T-helper 1 cell treated with Interleukin-12 subunit alpha and Interleukin-12 subunit beta and Interleukin-4 antibody, amounts not matched to agents 30 ng/mL and 1 ng/mL, for 36 hours (primary cell): ENCODE measurements around the gene C15orf61. TPM values are rescaled to one million over a fixed set of nuclear protein-coding genes. Genes with fewer than 3 reads are reported as not detected.

Experiments used
- intact Hi-C: fragments of 100-400 bp; cut with micrococcal nuclease; formaldehyde crosslinking; loops from one replicate; pipeline ENCODE4 v1.15.1; 2024
- total RNA-seq: library from RNA; stranded (reverse); gene quantifications from 2 replicates; pipeline ENCODE4 v1.2.3, GENCODE V29; 2022

The C15orf61 gene
- 4.1 and 4.6 TPM in 2 replicates for total RNA-seq

DNA sequence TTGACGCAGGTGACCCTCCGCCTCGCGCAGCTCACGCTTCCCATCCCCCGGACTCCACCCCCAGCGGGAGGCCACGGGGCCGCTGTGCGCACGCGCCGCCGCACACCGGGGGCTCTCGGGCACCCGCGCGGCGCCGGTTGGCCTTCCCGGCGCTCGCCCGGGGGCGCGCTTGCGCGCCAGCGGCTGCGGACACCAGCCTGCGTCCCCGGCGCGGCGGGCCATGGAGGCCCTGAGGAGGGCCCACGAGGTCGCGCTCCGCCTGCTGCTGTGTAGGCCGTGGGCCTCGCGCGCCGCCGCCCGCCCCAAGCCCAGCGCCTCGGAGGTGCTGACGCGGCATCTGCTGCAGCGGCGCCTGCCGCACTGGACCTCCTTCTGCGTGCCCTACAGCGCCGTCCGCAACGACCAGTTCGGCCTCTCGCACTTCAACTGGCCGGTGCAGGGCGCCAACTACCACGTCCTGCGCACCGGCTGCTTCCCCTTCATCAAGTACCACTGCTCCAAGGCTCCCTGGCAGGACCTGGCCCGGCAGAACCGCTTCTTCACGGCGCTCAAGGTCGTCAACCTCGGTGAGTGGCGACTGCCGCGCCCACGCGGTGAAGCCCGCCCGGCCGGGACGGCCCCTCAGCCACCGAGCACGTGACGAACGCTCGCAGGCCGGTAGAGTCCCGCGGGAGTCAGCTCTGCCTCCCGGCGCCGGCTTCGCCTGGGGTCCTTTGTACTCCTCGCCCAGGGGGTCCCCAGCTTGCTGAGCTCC, at the start of gene C15orf61:
Gene C15orf61, plus strand, starts transcription at position 103 of the 754 bp plus-strand sequence. Its CDS starts 118 bp downstream, at position 221.
- intact Hi-C loops: loop anchor here (1.0 to 5.0 kb wide), 7 partner anchors 21 to 819 kb away; partner anchors contain the start of genes MAP2K5, PIAS1, RNU6-1 and SMAD6

DNA sequence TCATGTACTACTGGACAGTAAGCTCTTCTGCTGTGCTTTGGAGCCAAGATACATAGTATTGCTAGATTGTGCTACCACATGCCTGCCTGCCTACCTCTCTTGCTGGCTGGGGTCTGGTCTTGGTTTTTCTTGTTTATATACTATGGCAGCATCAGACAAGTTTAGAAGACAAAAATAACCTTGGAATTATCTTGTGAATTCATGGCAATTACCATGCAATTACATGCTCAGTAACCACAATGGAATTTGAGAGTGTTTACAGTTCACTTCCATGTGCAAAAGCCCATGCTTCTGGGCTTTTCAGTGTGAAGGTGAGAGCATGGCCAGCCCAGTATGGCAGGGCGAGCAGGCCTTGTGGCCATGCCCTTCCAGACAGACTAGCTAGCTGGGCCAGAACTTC, 48.0 kb upstream of the C15orf61 start:
- intact Hi-C loops: no loop called here

DNA sequence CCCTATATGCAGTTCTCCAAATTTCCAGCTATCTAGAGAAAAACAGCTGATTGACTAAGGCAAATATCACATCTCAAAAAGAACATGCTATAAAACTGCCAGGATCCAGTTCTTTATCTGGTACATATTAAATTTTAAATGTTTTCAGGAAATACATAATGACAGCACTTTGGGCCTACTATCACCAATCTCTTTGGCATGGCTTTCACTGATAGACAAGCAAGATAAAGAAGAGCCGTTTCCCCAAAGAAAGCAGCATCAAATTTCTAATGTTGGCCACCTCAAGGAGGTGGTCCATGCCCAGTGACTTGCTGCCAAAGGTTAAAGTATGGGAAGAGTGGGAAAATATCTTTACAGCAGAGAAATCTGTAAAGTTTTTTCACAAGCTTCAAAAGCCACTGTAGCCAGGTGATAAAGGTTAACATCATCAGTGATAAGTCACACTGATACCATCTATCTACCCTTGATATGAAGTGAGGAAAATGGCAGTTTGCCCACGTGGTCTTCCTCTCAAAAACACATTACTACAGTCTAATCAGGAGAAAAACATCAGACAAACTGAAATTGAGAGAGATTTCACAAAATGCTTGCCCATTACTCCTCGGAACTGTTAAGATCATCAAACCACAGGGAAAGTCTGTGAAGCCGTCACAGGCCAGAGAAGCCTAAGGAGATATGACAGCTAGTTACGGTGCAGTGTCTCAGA, 46.4 kb upstream of the C15orf61 start:
- intact Hi-C loops: no loop called here

DNA sequence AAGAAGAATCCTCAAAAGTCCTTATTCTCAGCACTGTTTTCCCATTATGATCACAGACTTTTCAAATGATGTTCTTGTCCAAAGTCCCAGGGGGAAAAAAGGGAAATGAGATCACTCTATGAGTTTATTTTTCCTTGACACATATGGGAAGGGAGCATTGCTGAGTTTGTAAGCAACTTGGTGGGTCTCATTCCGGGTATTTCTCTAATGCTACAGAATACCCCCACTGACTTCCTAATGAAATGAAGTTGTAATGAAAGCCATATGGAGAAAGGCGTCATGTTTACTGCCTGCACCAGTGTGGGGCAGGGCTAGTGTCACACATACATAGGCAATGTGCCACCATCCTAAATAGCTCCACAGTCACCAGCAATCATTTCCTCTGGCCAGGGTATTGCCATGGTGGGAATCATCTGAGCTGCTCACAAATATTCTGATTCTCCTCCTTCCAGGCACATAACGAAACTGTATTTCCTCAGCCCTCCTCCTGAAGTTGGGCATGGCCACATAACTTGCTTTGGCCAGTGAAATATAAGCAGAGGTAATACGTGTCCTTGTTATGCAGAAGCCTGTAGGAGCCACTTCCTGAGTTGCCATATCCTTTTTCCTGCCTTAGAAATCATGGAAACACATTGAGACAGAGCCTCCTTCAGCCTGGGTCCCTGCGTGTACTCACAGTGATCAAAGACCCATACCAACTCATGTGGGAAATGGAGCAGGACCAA, 41.0 kb upstream of the C15orf61 start:
- intact Hi-C loops: no loop called here

DNA sequence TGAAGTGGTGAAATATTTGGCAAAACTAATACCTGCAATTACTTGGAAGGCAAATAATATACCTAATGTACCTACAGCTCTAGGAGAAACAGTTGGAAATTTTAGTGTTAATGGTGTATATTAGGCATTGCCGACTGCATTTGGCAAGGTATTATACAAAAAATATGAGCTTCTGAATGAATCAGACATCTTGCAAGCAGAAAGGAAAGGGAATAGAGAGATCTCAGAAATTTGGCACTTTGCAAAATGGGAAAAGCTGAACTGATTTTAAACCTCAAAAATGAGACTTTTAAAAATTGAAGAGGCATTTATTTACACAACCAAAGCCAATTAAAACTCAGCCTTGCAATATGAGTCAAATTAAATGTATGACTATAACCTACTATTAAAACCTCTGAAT, 40.2 kb upstream of the C15orf61 start:
- intact Hi-C loops: no loop called here

DNA sequence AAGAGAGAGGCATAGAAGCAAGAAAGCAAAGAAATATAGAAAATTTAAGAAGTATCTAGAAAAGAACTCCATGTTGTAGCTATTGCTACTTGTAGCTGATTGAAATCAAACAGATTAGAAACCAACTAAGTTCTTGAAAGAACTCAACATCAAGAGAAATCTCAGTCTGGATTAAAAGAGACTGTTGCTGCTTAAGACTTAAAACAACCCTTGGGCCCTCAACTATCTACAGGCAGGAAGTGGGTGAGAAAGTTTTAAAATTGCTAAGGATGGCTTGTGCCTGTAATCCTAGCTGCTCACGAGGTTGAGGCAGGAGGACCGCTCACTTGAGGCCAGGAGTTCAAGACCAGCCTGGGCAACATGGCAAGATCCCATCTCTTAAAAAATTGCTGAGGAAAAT, 39.3 kb upstream of the C15orf61 start:
- intact Hi-C loops: no loop called here

DNA sequence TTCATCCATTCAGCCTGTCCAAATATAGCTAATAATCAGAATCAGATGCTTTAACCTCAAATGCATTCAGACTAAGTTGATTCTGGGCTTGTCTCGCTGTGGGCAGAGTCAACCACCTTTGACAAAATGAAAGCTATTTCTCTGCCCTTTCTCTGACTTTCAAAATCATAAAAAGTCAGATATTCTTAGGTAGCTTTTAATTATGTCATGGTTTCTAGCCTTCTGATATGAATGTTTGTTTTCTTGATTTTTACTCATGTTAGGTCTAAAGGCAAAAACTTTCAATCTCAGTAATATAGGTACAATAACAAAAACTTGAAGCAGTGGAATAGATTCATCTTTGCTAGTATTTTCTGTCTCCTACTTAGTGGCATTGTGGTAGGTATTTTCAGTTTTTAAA, 25.3 kb upstream of the C15orf61 start:
- intact Hi-C loops: no loop called here

DNA sequence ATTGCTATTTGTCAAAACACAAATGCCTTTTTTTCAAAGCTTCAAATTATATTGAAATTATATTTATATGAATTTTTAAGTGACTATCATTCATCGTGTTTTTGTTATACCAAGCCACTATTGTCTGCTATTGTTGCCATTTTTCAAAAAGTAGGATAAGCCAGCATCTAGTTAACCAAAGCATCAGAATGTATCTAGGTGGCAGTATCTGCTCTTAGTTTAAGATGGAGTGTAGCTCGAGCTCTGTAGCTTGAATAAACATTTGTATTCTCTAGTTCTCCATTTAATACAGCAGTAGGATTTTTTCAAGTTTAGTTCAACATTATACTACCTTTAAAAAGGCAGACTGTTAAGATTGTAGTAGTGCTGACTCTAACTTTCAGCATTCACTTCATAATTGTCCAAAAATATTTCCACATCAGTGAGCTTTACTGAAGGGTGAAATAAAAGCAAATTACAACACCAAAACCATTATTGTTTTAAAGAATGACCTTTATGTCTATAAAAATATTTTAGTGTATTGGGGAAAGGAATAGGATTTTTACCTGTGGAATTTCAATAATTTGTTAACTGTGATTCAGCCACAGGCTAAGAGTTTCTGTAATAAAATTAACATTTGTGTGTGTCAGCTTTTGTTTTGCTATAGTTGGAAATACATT, 19.6 kb upstream of the C15orf61 start:
- intact Hi-C loops: loop anchor here (1.0 kb wide), 1 partner anchor 335 kb away; no protein-coding TSS in a partner anchor

DNA sequence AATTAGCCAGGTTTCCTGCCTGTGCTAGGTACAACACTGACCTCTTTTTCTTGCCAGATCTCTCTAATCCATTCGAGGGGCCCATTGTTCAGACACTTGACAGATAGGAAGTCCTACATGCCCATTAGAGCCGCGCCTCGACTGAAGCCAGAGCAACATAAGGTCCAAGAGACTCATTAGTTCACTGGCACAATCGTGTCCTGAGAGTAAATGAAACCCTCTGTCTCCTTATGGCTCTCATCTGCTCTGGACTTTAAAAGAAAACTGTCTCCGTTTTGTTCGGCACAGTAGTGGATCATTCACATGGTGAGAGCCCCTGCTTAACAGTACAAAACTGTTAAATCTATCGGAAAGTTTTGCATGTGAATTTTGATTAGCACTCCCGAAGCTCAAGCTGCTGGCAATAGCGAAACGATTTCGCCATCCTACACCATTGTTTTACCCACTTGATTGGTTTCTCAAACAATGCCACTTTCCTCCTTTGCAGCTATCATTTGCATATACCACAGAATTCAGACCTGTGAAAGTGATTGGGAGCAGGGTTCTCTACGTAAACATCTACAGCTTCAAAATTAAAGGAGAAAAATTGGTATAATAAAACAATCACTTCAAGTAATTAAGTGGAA, 19.0 kb upstream of the C15orf61 start:
- intact Hi-C loops: loop anchor here (1.0 kb wide), 1 partner anchor 334 kb away; no protein-coding TSS in a partner anchor

DNA sequence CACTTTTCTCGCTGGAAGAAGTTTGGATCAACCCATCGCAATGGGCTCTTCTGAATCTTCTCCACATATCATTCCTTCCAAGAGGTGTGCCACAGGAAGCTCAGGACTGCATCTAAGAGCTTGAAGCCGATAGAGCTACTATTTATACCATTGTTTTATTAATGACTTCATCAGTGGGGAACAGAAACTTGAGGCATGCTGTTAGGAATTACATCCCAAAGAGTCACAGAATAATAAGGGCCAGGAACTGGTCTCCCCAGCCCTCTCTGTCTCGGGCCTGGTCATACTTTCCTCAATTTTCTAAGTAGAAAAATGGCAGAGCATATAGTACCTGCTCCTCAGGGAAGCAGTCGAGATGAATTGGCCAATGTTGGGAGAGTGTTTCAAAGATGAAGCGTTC, 16.9 kb upstream of the C15orf61 start:
- intact Hi-C loops: no loop called here

DNA sequence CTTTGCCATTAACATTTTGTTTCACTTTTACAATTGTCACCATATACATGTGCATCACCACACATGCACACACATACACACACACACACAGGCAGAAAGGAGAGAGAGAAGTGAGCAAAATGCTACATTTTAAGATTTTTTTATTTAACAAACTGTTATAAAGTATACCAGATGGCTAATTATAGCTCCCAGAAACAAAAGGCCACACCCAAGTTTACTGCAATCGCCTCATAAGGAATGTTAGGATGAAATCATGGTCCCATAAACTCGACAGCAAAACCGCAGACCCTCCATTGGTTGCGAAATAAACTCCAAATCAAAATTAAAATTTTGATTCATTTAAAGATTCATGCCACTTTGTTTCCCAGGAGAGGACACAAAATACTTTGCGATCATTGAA, 16.1 kb upstream of the C15orf61 start:
- intact Hi-C loops: no loop called here

DNA sequence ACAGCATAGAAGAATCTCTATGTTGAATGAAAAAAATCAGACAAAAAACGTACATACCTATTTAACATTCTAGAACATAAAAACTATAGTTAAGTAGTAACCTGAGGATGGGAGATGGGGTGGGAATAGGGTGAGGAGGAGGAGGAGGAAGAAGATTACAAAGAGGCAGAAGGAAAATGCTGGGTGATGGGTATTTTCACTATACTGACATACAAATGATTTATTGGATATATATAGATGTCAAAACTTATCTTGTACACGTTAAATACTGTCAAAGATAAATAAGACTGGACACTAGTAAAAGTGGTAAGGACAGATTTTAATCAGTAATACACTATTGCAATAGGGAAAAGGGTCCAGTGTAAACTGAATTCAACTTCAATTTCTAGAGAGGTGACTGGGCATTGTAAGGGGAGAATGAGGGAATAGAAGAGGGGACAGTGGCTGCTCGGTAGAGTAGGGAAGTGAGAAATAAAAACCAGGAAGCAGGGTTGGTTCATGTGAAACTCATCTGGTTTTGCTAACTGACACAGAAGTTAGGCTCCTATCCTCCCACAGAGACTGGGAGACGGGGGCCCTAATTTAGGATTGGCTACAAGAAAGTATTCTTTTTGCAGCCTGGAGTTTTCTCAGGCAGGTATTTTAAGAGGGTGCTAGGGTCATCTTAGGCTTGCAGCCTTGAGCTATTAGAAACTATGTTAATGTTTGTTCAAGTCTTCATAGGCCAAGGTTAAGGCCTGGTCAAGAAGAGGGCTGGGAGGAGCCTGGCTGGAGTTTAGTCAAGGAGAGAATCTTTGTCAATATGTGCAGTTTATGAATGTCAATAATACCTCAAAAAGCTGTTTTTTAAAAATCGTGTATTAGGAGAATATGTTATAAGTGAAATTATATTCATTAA, 15.0 kb upstream of the C15orf61 start:
- intact Hi-C loops: no loop called here

DNA sequence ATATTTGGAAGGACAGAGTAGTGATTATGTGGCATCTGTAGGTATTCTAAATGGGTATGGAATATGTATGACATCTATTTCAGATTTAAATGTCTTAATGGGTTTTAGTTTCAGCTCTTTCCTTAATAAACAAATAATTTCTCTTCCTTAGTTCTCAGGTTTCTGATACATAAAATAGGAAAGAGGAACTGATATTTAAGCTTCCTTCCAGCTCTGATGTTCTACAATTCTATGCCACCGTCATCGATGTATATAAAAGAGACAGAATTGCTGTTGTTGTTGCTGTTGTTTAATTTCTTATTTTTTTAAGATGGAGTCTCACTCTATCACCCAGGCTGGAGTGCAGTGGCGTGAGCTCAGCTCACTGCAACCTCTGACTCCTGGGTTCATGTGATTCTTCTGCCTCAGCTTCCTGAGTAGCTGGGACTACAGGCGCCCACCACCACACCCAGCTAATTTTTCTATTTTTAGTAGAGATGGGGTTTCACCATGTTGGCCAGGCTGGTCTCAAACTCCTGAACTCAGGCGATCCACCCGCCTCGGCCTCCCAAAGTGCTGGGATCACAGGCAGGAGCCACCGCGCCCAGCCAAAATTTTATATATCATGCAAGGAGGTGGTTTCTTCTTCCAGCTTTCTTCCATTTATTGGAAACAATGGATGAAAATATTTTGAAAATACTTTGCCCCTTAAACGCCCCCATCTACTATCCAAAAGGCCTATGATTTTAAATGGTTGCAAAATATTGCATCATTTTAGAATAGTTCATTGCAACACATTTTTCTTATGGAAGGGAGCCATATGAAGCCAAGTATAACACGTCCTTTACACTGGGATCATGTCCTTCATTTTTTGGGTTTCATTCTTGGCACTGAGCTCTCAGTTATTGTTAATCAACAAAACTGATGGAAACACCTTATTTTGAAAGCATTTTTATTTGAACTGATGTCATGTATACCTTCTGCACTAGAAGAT, 13.9 kb upstream of the C15orf61 start:
- intact Hi-C loops: no loop called here

DNA sequence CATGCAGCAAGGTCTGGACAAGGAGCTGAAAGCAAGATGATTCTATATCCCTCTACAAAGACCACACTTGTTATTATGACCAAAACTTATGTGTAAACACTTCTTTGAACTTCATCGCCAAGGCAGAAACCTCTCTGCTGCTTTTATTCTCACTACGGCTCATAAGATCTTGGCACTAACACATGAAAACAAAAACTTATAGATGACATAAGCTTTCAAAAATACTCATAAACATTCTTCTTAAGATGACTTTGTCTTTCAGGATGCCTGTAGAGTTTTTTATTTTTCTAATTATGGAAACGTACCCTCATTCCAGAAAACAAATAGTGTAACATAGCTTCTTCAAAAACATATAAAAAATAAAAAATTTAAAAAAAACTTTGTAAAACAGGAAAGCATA, 12.5 kb upstream of the C15orf61 start:
- intact Hi-C loops: no loop called here

DNA sequence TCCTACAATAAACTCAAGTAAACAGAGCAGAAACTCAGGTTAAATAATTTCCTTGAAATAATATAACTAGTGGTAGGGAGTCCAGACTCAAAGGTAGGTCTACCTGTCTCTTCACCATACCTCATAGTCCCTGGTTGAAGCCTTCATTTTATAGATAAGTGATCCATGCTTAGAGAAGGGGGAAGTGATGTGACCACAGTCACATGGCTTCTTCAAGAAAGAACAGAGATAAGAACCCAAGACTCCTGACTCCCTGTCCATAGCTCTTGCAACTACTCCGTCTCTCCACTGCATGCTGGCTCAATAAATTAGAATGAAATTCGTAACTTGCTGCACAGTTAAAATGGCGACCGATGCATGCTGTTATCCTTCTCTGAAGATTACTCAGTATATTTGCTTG, 11.0 kb upstream of the C15orf61 start:
- intact Hi-C loops: no loop called here

DNA sequence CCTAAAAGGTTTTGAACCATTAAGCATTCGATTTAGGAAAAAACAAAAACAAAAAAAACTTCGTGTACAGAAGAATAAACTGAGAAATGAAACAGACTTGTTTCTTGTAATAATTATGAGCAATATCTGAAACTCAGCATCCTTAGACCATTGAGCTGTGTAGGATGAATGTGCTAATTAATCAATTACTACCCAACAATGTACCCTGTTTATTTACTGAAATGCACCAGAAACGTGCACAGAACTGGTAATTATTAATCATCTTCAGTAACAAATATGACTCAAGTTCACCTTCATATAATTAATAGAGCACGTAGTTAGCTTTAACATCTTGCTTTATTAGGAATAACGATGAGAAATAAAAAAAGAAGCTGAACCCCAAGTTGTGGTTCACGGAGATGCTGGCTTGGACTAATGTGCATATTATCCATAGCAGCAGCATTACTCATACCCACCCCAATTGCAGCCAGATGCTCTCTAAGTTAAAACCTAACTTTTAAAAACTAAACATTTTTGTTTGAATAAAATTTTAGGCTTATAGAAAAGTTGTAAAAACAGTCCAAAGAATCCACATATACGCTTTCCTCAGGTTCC, 10.2 kb upstream of the C15orf61 start:
- intact Hi-C loops: no loop called here

DNA sequence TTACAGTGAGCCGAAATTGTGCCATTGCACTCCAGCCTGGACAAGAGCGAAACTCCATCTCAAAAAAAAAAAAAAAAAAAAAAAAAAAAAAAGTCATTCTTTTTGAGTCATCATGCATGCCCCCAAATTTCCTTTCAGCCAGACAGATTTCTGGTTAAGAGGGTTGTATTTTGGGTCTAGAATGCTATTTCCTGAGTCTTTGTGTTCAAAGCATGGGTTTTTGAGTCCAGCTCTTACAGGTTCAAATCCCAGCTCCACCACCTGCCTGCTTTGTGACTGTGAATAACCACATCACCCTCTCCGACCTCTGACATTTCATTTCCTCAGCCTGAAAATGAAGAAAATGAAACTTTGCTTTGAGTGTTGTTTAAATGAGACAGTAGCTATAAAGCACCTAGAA, 9.3 kb upstream of the C15orf61 start:
- intact Hi-C loops: no loop called here

DNA sequence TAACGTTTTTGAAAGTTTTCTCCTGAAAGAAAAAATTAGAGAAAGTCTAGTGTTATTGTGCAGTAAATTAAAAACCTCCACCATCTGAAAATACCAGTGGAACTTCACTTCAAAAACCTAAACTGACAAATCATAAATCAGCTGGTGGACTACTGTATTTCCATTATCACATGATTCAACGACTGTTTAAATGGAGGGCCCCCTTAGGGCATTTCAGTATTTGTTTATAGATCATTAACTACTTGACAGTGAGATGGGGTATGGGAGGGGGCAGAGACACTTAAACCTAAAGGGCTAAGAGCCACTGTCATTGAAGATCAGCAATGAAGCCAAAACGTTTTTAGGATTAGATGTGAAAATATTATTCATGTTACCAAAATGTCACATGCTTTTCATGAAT, 8.8 kb upstream of the C15orf61 start:
- intact Hi-C loops: no loop called here
